DND-41 (cell line): ENCODE measurements around the gene SPATA1.

Experiments used
- ATAC-seq: fragments of 200-7000 bp; cut with Tn5 transposase; 3 replicates; pipeline ENCODE4 v1.9.1; 2021; ENCODE audit warnings: low read depth; ENCODE audit not compliant: insufficient read depth
- DNase-seq: peaks from one replicate; pipeline ENCODE4 v3.0.0-alpha.2; 2020
- H2AFZ ChIP-seq: 2 replicates; pipeline ENCODE4 v1.6.0; 2012; ENCODE audit warnings: low read depth, low read length
- H3K27ac ChIP-seq: 2 replicates; pipeline ENCODE4 v1.5.1; 2012; ENCODE audit warnings: low read length, inconsistent platforms
- H3K27me3 ChIP-seq: fragments of 200-600 bp; sonication (generic); 2 replicates; pipeline ENCODE4 v1.6.0; 2012; ENCODE audit warnings: low read length, mild to moderate bottlenecking, inconsistent platforms; ENCODE audit not compliant: insufficient read depth, poor library complexity
- H3K36me3 ChIP-seq: 2 replicates; pipeline ENCODE4 v1.5.1; 2012; ENCODE audit warnings: low read length, inconsistent platforms; ENCODE audit not compliant: insufficient read depth
- H3K4me1 ChIP-seq: 2 replicates; pipeline ENCODE4 v1.5.1; 2012; ENCODE audit warnings: mild to moderate bottlenecking, low read length; ENCODE audit not compliant: insufficient read depth
- H3K4me2 ChIP-seq: 2 replicates; pipeline ENCODE4 v1.6.0; 2012; ENCODE audit warnings: mild to moderate bottlenecking, moderate library complexity, low read length, inconsistent platforms; ENCODE audit not compliant: insufficient read depth
- H3K4me3 ChIP-seq, 2 experiments: fragments of 200-600 bp in 1 of 2; shearing (Covaris generic) in 1 of 2; 2 replicates each; pipeline ENCODE4 v1.5.1; 2012 to 2016; ENCODE audit warnings: inconsistent platforms in 2 of 2, low read length in 2 of 2, mild to moderate bottlenecking in 2 of 2, low read depth in 1 of 2, moderate library complexity in 1 of 2
- H3K79me2 ChIP-seq: 2 replicates; pipeline ENCODE4 v1.6.0; 2012; ENCODE audit warnings: low read length, inconsistent platforms; ENCODE audit not compliant: insufficient read depth
- H3K9ac ChIP-seq: 2 replicates; pipeline ENCODE4 v1.6.0; 2012; ENCODE audit warnings: low read depth, mild to moderate bottlenecking, inconsistent platforms, low read length, moderate library complexity
- H3K9me3 ChIP-seq: 2 replicates; pipeline ENCODE4 v1.5.1; 2012; ENCODE audit warnings: low read length, moderate library complexity, mild to moderate bottlenecking, inconsistent platforms; ENCODE audit not compliant: insufficient read depth, severe bottlenecking
- H4K20me1 ChIP-seq: 2 replicates; pipeline ENCODE4 v1.6.0; 2012; ENCODE audit warnings: low read length; ENCODE audit not compliant: insufficient read depth
- EZH2 ChIP-seq: IDR thresholded peaks from 3 replicates; pipeline ENCODE4 v1.6.1; 2012; ENCODE audit warnings: borderline replicate concordance, low read depth, mild to moderate bottlenecking, moderate library complexity, low read length, inconsistent platforms; ENCODE audit not compliant: severe bottlenecking
- TF ChIP-seq, protein P1 (sequence below): IDR thresholded peaks from 2 replicates; pipeline ENCODE4 v1.5.1; 2012; ENCODE audit warnings: borderline replicate concordance, low read length, moderate library complexity, mild to moderate bottlenecking; ENCODE audit not compliant: poor library complexity, severe bottlenecking; ENCODE audit errors: extremely low read depth

Gene SPATA1

GRCh38 chr1:84508510-84508909 lies 2.3 kb downstream of the SPATA1 start:
- Histone ChIP-seq H3K4me1 (peaks cover 28% of the 10 kb centered on the region), H3K4me3 (no peak overlapping the region), H3K4me2 (0 out of 2 replicates have a peak overlapping the region, but pooled peaks have one; percentile 62), H3K27me3 (no peaks in the 10 kb centered on the region), H3K9ac (peak overlapping the region; percentile 72; the same call in 1 of the 2 replicates), H3K36me3 (peaks cover 4% of the 10 kb centered on the region), H4K20me1 (peaks cover 18% of the 10 kb centered on the region), H3K27ac (peak overlapping the region; percentile 86), H2AFZ (no peak overlapping the region), H3K79me2 (peaks cover 37% of the 10 kb centered on the region), H3K9me3 (no peaks in the 10 kb centered on the region)
- no peak for ATAC-seq
- TF ChIP-seq, protein P1, sequence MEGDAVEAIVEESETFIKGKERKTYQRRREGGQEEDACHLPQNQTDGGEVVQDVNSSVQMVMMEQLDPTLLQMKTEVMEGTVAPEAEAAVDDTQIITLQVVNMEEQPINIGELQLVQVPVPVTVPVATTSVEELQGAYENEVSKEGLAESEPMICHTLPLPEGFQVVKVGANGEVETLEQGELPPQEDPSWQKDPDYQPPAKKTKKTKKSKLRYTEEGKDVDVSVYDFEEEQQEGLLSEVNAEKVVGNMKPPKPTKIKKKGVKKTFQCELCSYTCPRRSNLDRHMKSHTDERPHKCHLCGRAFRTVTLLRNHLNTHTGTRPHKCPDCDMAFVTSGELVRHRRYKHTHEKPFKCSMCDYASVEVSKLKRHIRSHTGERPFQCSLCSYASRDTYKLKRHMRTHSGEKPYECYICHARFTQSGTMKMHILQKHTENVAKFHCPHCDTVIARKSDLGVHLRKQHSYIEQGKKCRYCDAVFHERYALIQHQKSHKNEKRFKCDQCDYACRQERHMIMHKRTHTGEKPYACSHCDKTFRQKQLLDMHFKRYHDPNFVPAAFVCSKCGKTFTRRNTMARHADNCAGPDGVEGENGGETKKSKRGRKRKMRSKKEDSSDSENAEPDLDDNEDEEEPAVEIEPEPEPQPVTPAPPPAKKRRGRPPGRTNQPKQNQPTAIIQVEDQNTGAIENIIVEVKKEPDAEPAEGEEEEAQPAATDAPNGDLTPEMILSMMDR = no peak
- no peak for TF ChIP-seq EZH2
- no peak for DNase-seq

- Histone ChIP-seq H3K27me3 (no peaks in the 10 kb centered on the region), H4K20me1 (peaks cover 13% of the 10 kb centered on the region), H3K36me3 (no peaks in the 10 kb centered on the region), H2AFZ (no peak overlapping the region), H3K9ac (no peak overlapping the region), H3K27ac (no peak overlapping the region), H3K79me2 (peaks cover 32% of the 10 kb centered on the region), H3K4me2 (no peak overlapping the region), H3K4me3 (no peak overlapping the region), H3K9me3 (no peaks in the 10 kb centered on the region), H3K4me1 (peaks cover 23% of the 10 kb centered on the region)
- no peak for DNase-seq
- no peak for ATAC-seq
- TF ChIP-seq EZH2 = no peak
- TF ChIP-seq, protein P1 = no peak
These were observed 2.8 kb downstream of the SPATA1 start for GRCh38 chr1:84509029-84509428.

DNA sequence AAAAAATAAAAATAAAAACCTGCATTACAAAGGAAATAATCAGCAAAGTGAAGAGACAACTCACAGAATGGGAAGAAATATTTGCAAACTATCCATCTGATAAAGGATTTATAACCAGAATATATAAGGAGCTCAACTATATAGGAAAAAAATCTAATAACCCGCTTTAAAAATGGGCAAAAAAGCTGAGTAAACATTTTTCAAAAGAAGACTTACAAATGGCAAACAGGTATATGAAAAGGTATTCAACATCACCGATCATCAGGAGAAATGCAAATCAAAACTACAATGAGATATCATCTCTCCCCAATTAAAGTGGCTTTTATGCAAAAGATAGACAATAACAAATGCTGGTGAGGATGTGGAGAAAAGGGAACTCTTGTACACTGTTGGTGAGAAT lies 4.0 kb downstream of the SPATA1 start:
- Histone ChIP-seq H3K9me3 (no peaks in the 10 kb centered on the region), H3K27me3 (no peaks in the 10 kb centered on the region), H3K4me2 (no peak overlapping the region), H2AFZ (no peak overlapping the region), H3K36me3 (no peaks in the 10 kb centered on the region), H3K79me2 (peaks cover 20% of the 10 kb centered on the region), H3K4me1 (peaks cover 14% of the 10 kb centered on the region), H3K27ac (no peak overlapping the region), H3K9ac (no peak overlapping the region), H4K20me1 (peaks cover 1% of the 10 kb centered on the region; the same call in 1 of the 2 replicates), H3K4me3 (no peak overlapping the region)
- TF ChIP-seq, protein P1 = no peak
- no peak for TF ChIP-seq EZH2
- no peak for DNase-seq
- ATAC-seq = no peak

GRCh38 chr1:84510668-84511067 lies 4.5 kb downstream of the SPATA1 start:
- Histone ChIP-seq H3K9ac (no peak overlapping the region), H3K9me3 (no peaks in the 10 kb centered on the region), H3K4me3 (no peak overlapping the region), H4K20me1 (no peaks in the 10 kb centered on the region), H3K27me3 (no peaks in the 10 kb centered on the region), H3K79me2 (peaks cover 15% of the 10 kb centered on the region), H3K27ac (no peak overlapping the region), H3K36me3 (no peaks in the 10 kb centered on the region), H3K4me1 (peaks cover 14% of the 10 kb centered on the region), H2AFZ (no peak overlapping the region), H3K4me2 (no peak overlapping the region)
- ATAC-seq = no peak
- DNase-seq = no peak
- TF ChIP-seq, protein P1 = no peak
- TF ChIP-seq EZH2 = no peak
